Measurements from ENCODE around the gene SMIM33.
"Not testable (repeated sequence)": the region's sequence is repeated elsewhere in the genome, so short reads cannot be mapped to it uniquely, and the experiment has no call there.

The SMIM33 gene

GRCh38 chr5:139494256-139494655 lies 23.5 kb downstream of the SMIM33 start:
- H3K36me3 ChIP-seq (ENCODE audit: control insufficient read depth, insufficient read depth, low read length) = no peaks in the 10 kb centered on the region
- peaks cover 5% of the 10 kb centered on the region for H3K4me1 ChIP-seq
- no peak overlapping the region for H3K4me2 ChIP-seq (ENCODE audit: low read length)
- H3K4me3 ChIP-seq (ENCODE audit: low read depth, low read length) = no peak overlapping the region
- H3K27me3 ChIP-seq (ENCODE audit: control insufficient read depth, insufficient read depth, low read length) = no peaks in the 10 kb centered on the region
- H3K9ac ChIP-seq = no peak overlapping the region
- no peaks in the 10 kb centered on the region for H3K79me2 ChIP-seq
- H3K27ac ChIP-seq = no peak overlapping the region
- no peaks in the 10 kb centered on the region for H3K9me3 ChIP-seq (ENCODE audit: control insufficient read depth, low read length)
- no peak for TF ChIP-seq CTCF (IDR thresholded peaks at IDR 0.05)
- no peak overlapping the region for H2AFZ ChIP-seq

GRCh38 chr5:139494832-139495231 lies 24.0 kb downstream of the SMIM33 start:
- TF ChIP-seq CTCF (IDR thresholded peaks at IDR 0.05) = no peak
- Histone ChIP-seq H3K9ac (no peak overlapping the region), H3K4me3 (ENCODE audit: low read depth, low read length) (no peak overlapping the region), H3K9me3 (ENCODE audit: control insufficient read depth, low read length) (no peaks in the 10 kb centered on the region), H3K27ac (no peak overlapping the region), H3K79me2 (no peaks in the 10 kb centered on the region), H3K4me2 (ENCODE audit: low read length) (no peak overlapping the region), H3K27me3 (ENCODE audit: control insufficient read depth, insufficient read depth, low read length) (no peaks in the 10 kb centered on the region), H3K36me3 (ENCODE audit: control insufficient read depth, insufficient read depth, low read length) (no peaks in the 10 kb centered on the region), H2AFZ (no peak overlapping the region), H3K4me1 (peaks cover 5% of the 10 kb centered on the region)

GRCh38 chr5:139495638-139496435 lies 25.0 kb downstream of the SMIM33 start:
- H3K79me2 ChIP-seq = no peaks in the 10 kb centered on the region
- no peaks in the 10 kb centered on the region for H3K27me3 ChIP-seq (ENCODE audit: control insufficient read depth, insufficient read depth, low read length)

GRCh38 chr5:139501381-139501780 lies 30.6 kb downstream of the SMIM33 start:
- H3K9ac ChIP-seq = no peak overlapping the region
- H3K4me3 ChIP-seq (ENCODE audit: low read depth, low read length) = no peak overlapping the region
- no peaks in the 10 kb centered on the region for H3K4me1 ChIP-seq
- no peak overlapping the region for H3K27ac ChIP-seq
- H2AFZ ChIP-seq = no peak overlapping the region
- H3K36me3 ChIP-seq (ENCODE audit: control insufficient read depth, insufficient read depth, low read length) = no peaks in the 10 kb centered on the region
- no peaks in the 10 kb centered on the region for H3K27me3 ChIP-seq (ENCODE audit: control insufficient read depth, insufficient read depth, low read length)
- no peak for TF ChIP-seq CTCF (IDR thresholded peaks at IDR 0.05)
- H3K9me3 ChIP-seq (ENCODE audit: control insufficient read depth, low read length) = no peaks in the 10 kb centered on the region
- H3K4me2 ChIP-seq (ENCODE audit: low read length) = no peak overlapping the region
- H3K79me2 ChIP-seq = no peaks in the 10 kb centered on the region

More at GRCh38 chr5:139495638-139496435, 25.0 kb downstream of the SMIM33 start:
- H3K27ac ChIP-seq = no peak overlapping the region
- no peak for TF ChIP-seq CTCF (IDR thresholded peaks at IDR 0.05)
- no peaks in the 10 kb centered on the region for H3K9me3 ChIP-seq (ENCODE audit: control insufficient read depth, low read length)
- no peak overlapping the region for H3K4me3 ChIP-seq (ENCODE audit: low read depth, low read length)
- H3K9ac ChIP-seq = no peak overlapping the region
- no peak overlapping the region for H2AFZ ChIP-seq
- peaks cover 5% of the 10 kb centered on the region for H3K4me1 ChIP-seq
- H3K36me3 ChIP-seq (ENCODE audit: control insufficient read depth, insufficient read depth, low read length) = no peaks in the 10 kb centered on the region
- H3K4me2 ChIP-seq (ENCODE audit: low read length) = no peak overlapping the region

- not testable (repeated sequence) for H2AFZ ChIP-seq; H3K36me3 ChIP-seq (ENCODE audit: control insufficient read depth, insufficient read depth, low read length); H3K4me3 ChIP-seq (ENCODE audit: low read depth, low read length); H3K9ac ChIP-seq; H3K4me2 ChIP-seq (ENCODE audit: low read length); H3K27ac ChIP-seq; H3K9me3 ChIP-seq (ENCODE audit: control insufficient read depth, low read length); H3K4me1 ChIP-seq; H3K79me2 ChIP-seq; H3K27me3 ChIP-seq (ENCODE audit: control insufficient read depth, insufficient read depth, low read length)
Observed at GRCh38 chr5:139503036-139503817, 32.4 kb downstream of the SMIM33 start.

- not testable (repeated sequence) for H3K4me3 ChIP-seq (ENCODE audit: low read depth, low read length); H3K79me2 ChIP-seq
Observed at GRCh38 chr5:139503879-139504278, 33.1 kb downstream of the SMIM33 start.

GRCh38 chr5:139504722-139505121 lies 33.9 kb downstream of the SMIM33 start:
- H3K4me1 ChIP-seq; H2AFZ ChIP-seq; H3K9ac ChIP-seq; H3K4me2 ChIP-seq (ENCODE audit: low read length); H3K4me3 ChIP-seq (ENCODE audit: low read depth, low read length); H3K79me2 ChIP-seq; H3K27me3 ChIP-seq (ENCODE audit: control insufficient read depth, insufficient read depth, low read length); H3K27ac ChIP-seq; H3K36me3 ChIP-seq (ENCODE audit: control insufficient read depth, insufficient read depth, low read length); H3K9me3 ChIP-seq (ENCODE audit: control insufficient read depth, low read length): not testable (repeated sequence)

More at GRCh38 chr5:139503879-139504278, 33.1 kb downstream of the SMIM33 start:
- H3K36me3 ChIP-seq (ENCODE audit: control insufficient read depth, insufficient read depth, low read length); H2AFZ ChIP-seq; H3K4me2 ChIP-seq (ENCODE audit: low read length); H3K4me1 ChIP-seq; H3K27me3 ChIP-seq (ENCODE audit: control insufficient read depth, insufficient read depth, low read length); H3K27ac ChIP-seq; H3K9me3 ChIP-seq (ENCODE audit: control insufficient read depth, low read length); H3K9ac ChIP-seq: not testable (repeated sequence)

All from parathyroid adenoma (tissue), 2 donors.